H1 (cell line): Measurements from ENCODE around the gene PATL2. TPM values are rescaled to one million over a fixed set of nuclear protein-coding genes. Genes with fewer than 3 reads are reported as not detected.
"Not testable (repeated sequence)": the region's sequence is repeated elsewhere in the genome, so short reads cannot be mapped to it uniquely, and the experiment has no call there.

Source experiments
- CTCF ChIA-PET: fragments of 300-600 bp; sonication (Branson Sonifier 250); formaldehyde crosslinking; loops from one replicate; lab custom pipeline; 2021; ENCODE audit not compliant: partially characterized antibody; lab: Charles Lee
- POLR2A ChIA-PET: fragments of 300-600 bp; sonication (Branson Sonifier 250); formaldehyde crosslinking; loops from one replicate; lab custom pipeline; 2021; ENCODE audit warnings: inconsistent platforms; ENCODE audit not compliant: partially characterized antibody; lab: Charles Lee
- DNase-seq, 2 experiments: peaks; one replicate each; pipeline versions ENCODE4 v3.0.0 to v3.0.0-alpha.2; 2010 to 2022; ENCODE audit warnings: low spot score in 2 of 2, low read depth in 1 of 2, mixed read lengths in 1 of 2
- FAIRE-seq: peaks from 2 replicates; lab custom pipeline; 2011; peaks lifted over from hg19 to GRCh38; lab: Jason Lieb, UNC
- H2AFZ ChIP-seq: 2 replicates; pipeline ENCODE4 v1.8.1; 2012; ENCODE audit warnings: low read length, inconsistent platforms
- H2AK5ac ChIP-seq: 2 replicates; pipeline ENCODE4 v1.6.1; 2013; ENCODE audit warnings: low read depth, low read length
- H2BK120ac ChIP-seq: replicated peaks from 2 replicates; pipeline ENCODE3; 2013; ENCODE audit warnings: low read depth, low read length, inconsistent platforms
- H2BK12ac ChIP-seq: 2 replicates; pipeline ENCODE4 v1.6.1; 2013; ENCODE audit warnings: low read depth, low read length
- H2BK15ac ChIP-seq: 2 replicates; pipeline ENCODE4 v1.6.1; 2013; ENCODE audit warnings: low read length
- H2BK20ac ChIP-seq: 2 replicates; pipeline ENCODE4 v1.6.1; 2013; ENCODE audit warnings: low read length
- H2BK5ac ChIP-seq: 2 replicates; pipeline ENCODE4 v1.6.1; 2013; ENCODE audit warnings: low read depth, low read length
- H3K14ac ChIP-seq: 2 replicates; pipeline ENCODE4 v1.6.1; 2013; ENCODE audit warnings: inconsistent platforms; ENCODE audit not compliant: insufficient read length
- H3K18ac ChIP-seq: 2 replicates; pipeline ENCODE4 v1.6.1; 2013; ENCODE audit warnings: low read length; ENCODE audit errors: extremely low read depth
- H3K23ac ChIP-seq: 2 replicates; pipeline ENCODE4 v1.6.1; 2013; ENCODE audit warnings: inconsistent platforms; ENCODE audit not compliant: insufficient read length
- H3K23me2 ChIP-seq: 2 replicates; pipeline ENCODE4 v1.6.1; 2013; ENCODE audit warnings: low read depth, low read length
- H3K27ac ChIP-seq: 2 replicates; pipeline ENCODE4 v1.6.1; 2011; ENCODE audit warnings: low read depth, low read length, inconsistent platforms
- H3K27me3 ChIP-seq, 4 experiments: replicated peaks in 1 of 4; 1 replicate in 1 of 4; 2 replicates in 3 of 4; pipeline versions ENCODE4 v1.6.1 to v1.8.1; 2011 to 2013; ENCODE audit warnings: low read length in 3 of 4, mild to moderate bottlenecking in 3 of 4, inconsistent platforms in 2 of 4, mixed read lengths in 2 of 4, moderate library complexity in 1 of 4; ENCODE audit not compliant: control insufficient read depth in 3 of 4, insufficient read depth in 3 of 4; ENCODE audit errors: extremely low read depth in 1 of 4
- H3K36me3 ChIP-seq, 4 experiments: 2 replicates each; pipeline versions ENCODE4 v1.6.1 to v1.8.1; 2011 to 2013; ENCODE audit warnings: mild to moderate bottlenecking in 4 of 4, low read length in 3 of 4, moderate library complexity in 2 of 4, control low read depth in 1 of 4, inconsistent platforms in 1 of 4; ENCODE audit not compliant: insufficient read depth in 4 of 4, control insufficient read depth in 2 of 4
- H3K4ac ChIP-seq: replicated peaks from 2 replicates; pipeline ENCODE3; 2013; ENCODE audit warnings: low read length, low read depth, mixed read lengths, inconsistent platforms; ENCODE audit not compliant: insufficient read length
- H3K4me1 ChIP-seq, 4 experiments: replicated peaks in 1 of 4; 1 replicate in 1 of 4; 2 replicates in 3 of 4; pipeline versions ENCODE4 v1.6.1 to v1.8.1; 2011 to 2013; ENCODE audit warnings: low read length in 3 of 4, inconsistent platforms in 2 of 4, mixed read lengths in 1 of 4; ENCODE audit not compliant: insufficient read depth in 4 of 4, control insufficient read depth in 3 of 4
- H3K4me2 ChIP-seq, 2 experiments: 2 replicates each; pipeline versions ENCODE4 v1.6.1 to v1.8.1; 2011 to 2013; ENCODE audit warnings: low read depth in 2 of 2, low read length in 2 of 2, control low read depth in 1 of 2, inconsistent platforms in 1 of 2, mild to moderate bottlenecking in 1 of 2; ENCODE audit not compliant: insufficient read depth in 1 of 2
- H3K4me3 ChIP-seq, 4 experiments: fragments of 200-600, 300-600 bp in 1 of 4; sonication (generic), shearing (Covaris generic), sonication (Bioruptor Twin) in 1 of 4; 2 replicates each; pipeline versions ENCODE4 v1.5.1 to v1.8.1; 2011 to 2016; ENCODE audit warnings: low read length in 4 of 4, low read depth in 3 of 4, control low read depth in 2 of 4, inconsistent platforms in 2 of 4, mild to moderate bottlenecking in 2 of 4, mixed read lengths in 1 of 4, moderate library complexity in 1 of 4; ENCODE audit not compliant: insufficient read depth in 2 of 4; ENCODE audit errors: extremely low read depth in 1 of 4
- H3K56ac ChIP-seq: replicated peaks from 2 replicates; pipeline ENCODE3; 2013; ENCODE audit warnings: low read depth, mild to moderate bottlenecking, mixed read lengths, low read length, inconsistent platforms; ENCODE audit not compliant: insufficient read length
- H3K79me1 ChIP-seq: 2 replicates; pipeline ENCODE4 v1.6.1; 2013; ENCODE audit warnings: low read depth, low read length, control low read depth
- H3K79me2 ChIP-seq, 2 experiments: 2 replicates each; pipeline versions ENCODE4 v1.6.1 to v1.8.1; 2012 to 2013; ENCODE audit warnings: low read length in 2 of 2, mild to moderate bottlenecking in 2 of 2, inconsistent platforms in 1 of 2; ENCODE audit not compliant: insufficient read depth in 2 of 2, control insufficient read depth in 1 of 2
- H3K9ac ChIP-seq, 4 experiments: replicated peaks in 1 of 4; 1 replicate in 1 of 4; 2 replicates in 3 of 4; pipeline versions ENCODE4 v1.6.1 to v1.8.1; 2011 to 2013; ENCODE audit warnings: low read depth in 3 of 4, low read length in 3 of 4, control low read depth in 2 of 4, mild to moderate bottlenecking in 2 of 4, moderate library complexity in 2 of 4, inconsistent platforms in 1 of 4; ENCODE audit errors: extremely low read depth in 1 of 4
- H3K9me3 ChIP-seq, 2 experiments: 2 replicates each; pipeline versions ENCODE4 v1.6.1 to v1.8.1; 2012 to 2013; ENCODE audit warnings: mild to moderate bottlenecking in 2 of 2, moderate library complexity in 2 of 2, control low read depth in 1 of 2, inconsistent platforms in 1 of 2, low read depth in 1 of 2, low read length in 1 of 2, mixed read lengths in 1 of 2; ENCODE audit not compliant: insufficient read depth in 2 of 2
- H4K20me1 ChIP-seq, 2 experiments: replicated peaks in 1 of 2; 2 replicates each; pipeline versions ENCODE3 to v1.8.1; 2011 to 2013; ENCODE audit warnings: inconsistent platforms in 2 of 2, low read length in 2 of 2, mild to moderate bottlenecking in 1 of 2; ENCODE audit not compliant: insufficient read depth in 2 of 2, control insufficient read depth in 1 of 2
- H4K5ac ChIP-seq: 2 replicates; pipeline ENCODE4 v1.6.1; 2013; ENCODE audit warnings: low read length, low read depth, mixed read lengths, inconsistent platforms; ENCODE audit not compliant: insufficient read length
- H4K8ac ChIP-seq: 2 replicates; pipeline ENCODE4 v1.8.0; 2013; ENCODE audit warnings: mild to moderate bottlenecking, moderate library complexity, low read length, inconsistent platforms; ENCODE audit not compliant: insufficient read depth; ENCODE audit errors: extremely low read depth
- H4K91ac ChIP-seq: replicated peaks from 2 replicates; pipeline ENCODE3; 2013; ENCODE audit warnings: low read length, mixed read lengths, inconsistent platforms; ENCODE audit not compliant: insufficient read length
- CBX5 ChIP-seq: fragments of 300-800, 300-1000 bp; sonication (generic); IDR thresholded peaks from 2 replicates; pipeline ENCODE4 v1.7.1; 2016; ENCODE audit warnings: antibody characterized with exemption, low read length, low read depth
- E2F6 ChIP-seq: IDR thresholded peaks from 2 replicates; pipeline ENCODE4 v1.6.1; 2012; ENCODE audit warnings: inconsistent platforms
- MAFK ChIP-seq: IDR thresholded peaks from 2 replicates; pipeline ENCODE4 v1.6.1; 2012; ENCODE audit warnings: low read depth, mild to moderate bottlenecking, improper control_type of control experiment, low read length
- NANOG ChIP-seq: IDR thresholded peaks from 2 replicates; pipeline ENCODE4 v1.6.1; 2011; ENCODE audit warnings: low read length, low read depth, mild to moderate bottlenecking, inconsistent platforms; ENCODE audit not compliant: insufficient read depth, poor library complexity, severe bottlenecking
- POLR2A ChIP-seq, 2 experiments: IDR thresholded peaks; 1 replicate in 1 of 2; 2 replicates in 1 of 2; pipeline ENCODE4 v1.6.1; 2011; ENCODE audit warnings: low read depth in 2 of 2, low read length in 2 of 2, mild to moderate bottlenecking in 2 of 2; ENCODE audit errors: control extremely low read depth in 1 of 2
- TCF12 ChIP-seq: IDR thresholded peaks from 2 replicates; pipeline ENCODE4 v1.6.1; 2011; ENCODE audit warnings: low read depth, mild to moderate bottlenecking, low read length
- WGBS, 2 experiments: shearing (Covaris generic) in 1 of 2; methylation state at CpG; one replicate each; pipeline versions ENCODE4 v1.1.6 to v1.1.7; 2013 to 2015; ENCODE audit warnings: low lambda C conversion rate in 2 of 2, mixed read lengths in 2 of 2, inconsistent platforms in 1 of 2, low coverage in 1 of 2, missing lambda C conversion rate in 1 of 2; ENCODE audit not compliant: insufficient replicate concordance in 2 of 2, insufficient coverage in 1 of 2, insufficient read length in 1 of 2; ENCODE audit errors: extremely low coverage in 1 of 2, missing lambda C conversion rate in 1 of 2; 5-methylcytosine and 5-hydroxymethylcytosine counted together
- polyA plus RNA-seq, 7 experiments: library from polyadenylated mRNA; depleted of rRNA in 3 of 7; stranded (reverse) in 5 of 7; unstranded in 2 of 7; fragments of >200 nt in 5 of 7; fragments of 200-250 nt in 2 of 7; gene quantifications; 1 replicate in 5 of 7; 2 replicates in 1 of 7; 4 replicates in 1 of 7; pipeline versions ENCODE4 v1.2.1 to v1.2.3, GENCODE V29; 2011 to 2013; ENCODE audit warnings: missing spikeins in 2 of 7, mixed read lengths in 2 of 7
- total RNA-seq: library from RNA; stranded (reverse); fragmentation: NEBNext Ultra II Directional; extraction: Animal tissue kit (Norgen Biotek cat#: 25700); gene quantifications from 2 replicates; pipeline ENCODE4 v1.2.1, GENCODE V29; 2021
- TF ChIP-seq, protein P1 (sequence below): IDR thresholded peaks from 2 replicates; pipeline ENCODE4 v1.6.1; 2012; ENCODE audit warnings: inconsistent platforms

Gene PATL2
- total and polyA plus RNA-seq, 2 of the 8 experiments (the other 6 are each of a cell fraction or from before 2014, with no cell fraction given): 0.65 to 1.3 TPM

DNA sequence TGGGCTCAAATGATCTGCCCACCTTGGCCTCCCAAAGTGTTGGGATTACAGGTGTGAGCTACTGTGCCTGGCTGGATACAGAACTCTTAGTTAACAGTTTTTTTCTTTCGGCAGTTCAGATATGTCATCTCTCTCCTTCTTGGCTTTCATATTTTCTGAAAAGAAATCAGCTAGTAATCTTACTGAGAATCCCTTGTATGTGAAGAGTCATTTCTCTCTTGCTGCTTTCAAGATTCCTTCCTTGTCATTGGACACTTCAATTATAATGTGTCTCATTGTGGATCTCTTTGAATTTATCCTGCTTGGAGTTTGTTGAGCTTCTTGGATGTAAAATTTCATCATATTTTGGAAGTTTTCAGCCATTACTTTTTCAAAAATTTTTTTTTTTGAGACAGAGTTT, 42.2 kb upstream of the PATL2 start (continued):
- TF ChIP-seq NANOG (no peak), TCF12 (no peak), E2F6 (no peak), CBX5 (no peak), POLR2A (IDR thresholded peaks at IDR 0.05; ENCODE audit: control extremely low read depth in 1 of 2, low read depth in 2 of 2, low read length in 2 of 2) (no peak), MAFK (no peak)
- TF ChIP-seq, protein P1, sequence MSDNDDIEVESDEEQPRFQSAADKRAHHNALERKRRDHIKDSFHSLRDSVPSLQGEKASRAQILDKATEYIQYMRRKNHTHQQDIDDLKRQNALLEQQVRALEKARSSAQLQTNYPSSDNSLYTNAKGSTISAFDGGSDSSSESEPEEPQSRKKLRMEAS: no peak

- H3K4ac ChIP-seq, H3K36me3 ChIP-seq, H3K4me3 ChIP-seq, H4K20me1 ChIP-seq, H3K18ac ChIP-seq, H2BK5ac ChIP-seq, H2BK15ac ChIP-seq, H2BK12ac ChIP-seq, H2AFZ ChIP-seq, H3K4me1 ChIP-seq, H3K23me2 ChIP-seq, H3K9ac ChIP-seq, H3K23ac ChIP-seq, H3K4me2 ChIP-seq, DNase-seq, FAIRE-seq, H3K79me2 ChIP-seq, H3K9me3 ChIP-seq, H2BK20ac ChIP-seq, POLR2A ChIA-PET, H2AK5ac ChIP-seq, H3K27ac ChIP-seq, CTCF ChIA-PET, H4K8ac ChIP-seq, H4K5ac ChIP-seq, H3K27me3 ChIP-seq, H4K91ac ChIP-seq, H3K79me1 ChIP-seq, H2BK120ac ChIP-seq, H3K56ac ChIP-seq, H3K14ac ChIP-seq: not testable (repeated sequence)
- 62% methylated on average over 2 of the region's 2 CpGs; no CpG with 5 or more reads in 1 of the 2 experiments for WGBS, 2 experiments
Observed at GRCh38 chr15:44743454-44743853, 32.3 kb upstream of the PATL2 start.
